ENCODE data around the gene C1orf50.
A peak's percentile ranks its signal among the peaks of the same experiment; 100 is the strongest.
"Not testable (repeated sequence)": the region's sequence is repeated elsewhere in the genome, so short reads cannot be mapped to it uniquely, and the experiment has no call there.

The C1orf50 gene

DNA sequence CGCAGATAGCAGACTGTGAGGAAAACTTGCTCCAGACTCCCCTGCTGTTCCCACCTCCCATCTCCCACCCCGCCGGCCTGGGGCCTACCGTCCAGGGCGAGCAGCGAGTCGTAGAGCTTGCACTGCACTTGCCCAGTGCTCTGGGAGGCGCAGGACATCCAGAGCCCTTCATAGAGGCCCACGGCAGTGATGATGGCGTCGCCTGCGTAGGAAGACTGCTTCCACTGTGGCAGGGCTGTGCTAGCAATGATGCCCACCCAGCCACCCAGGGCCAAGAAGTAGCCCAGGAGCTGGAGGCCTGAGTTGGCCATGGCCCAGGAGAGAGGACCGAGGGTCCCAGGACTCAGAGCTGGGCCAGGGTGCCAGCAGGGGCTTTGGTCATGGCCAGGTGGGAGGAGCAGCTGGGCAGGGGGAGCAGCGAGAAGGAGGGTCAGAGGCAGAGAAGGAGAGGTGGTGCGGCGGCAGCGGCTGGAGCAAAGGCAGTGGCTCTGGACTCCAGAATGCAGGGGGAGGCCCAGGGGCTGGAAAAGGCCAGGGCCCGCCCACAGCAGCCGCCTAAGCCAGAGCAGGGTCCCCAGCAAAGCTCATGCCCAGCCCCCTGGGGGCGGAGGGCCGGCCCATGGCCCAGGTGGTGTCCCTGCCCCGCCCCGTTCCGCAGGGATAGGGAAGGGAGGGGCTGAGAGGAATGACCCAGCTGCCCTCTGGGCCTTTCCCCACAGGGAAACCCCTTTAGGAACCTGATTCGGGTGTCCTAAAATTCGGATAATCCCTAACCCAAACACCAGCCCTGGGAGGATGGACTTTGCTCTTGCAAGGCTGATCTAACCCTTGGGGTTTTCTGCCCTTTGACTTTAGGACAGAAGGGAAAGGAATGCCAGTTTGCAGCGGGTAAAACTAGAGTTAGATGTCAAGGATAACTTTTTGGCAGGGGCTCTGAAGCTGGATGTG lies 27.0 kb upstream of the C1orf50 start, which contains the start of gene CLDN19:
TSS of gene CLDN19 (minus strand) at position 484 of the 948 bp plus-strand sequence. CDS start at position 311, 173 bp downstream.
- no peak for DNase-seq (ENCODE audit: low spot score)

DNA sequence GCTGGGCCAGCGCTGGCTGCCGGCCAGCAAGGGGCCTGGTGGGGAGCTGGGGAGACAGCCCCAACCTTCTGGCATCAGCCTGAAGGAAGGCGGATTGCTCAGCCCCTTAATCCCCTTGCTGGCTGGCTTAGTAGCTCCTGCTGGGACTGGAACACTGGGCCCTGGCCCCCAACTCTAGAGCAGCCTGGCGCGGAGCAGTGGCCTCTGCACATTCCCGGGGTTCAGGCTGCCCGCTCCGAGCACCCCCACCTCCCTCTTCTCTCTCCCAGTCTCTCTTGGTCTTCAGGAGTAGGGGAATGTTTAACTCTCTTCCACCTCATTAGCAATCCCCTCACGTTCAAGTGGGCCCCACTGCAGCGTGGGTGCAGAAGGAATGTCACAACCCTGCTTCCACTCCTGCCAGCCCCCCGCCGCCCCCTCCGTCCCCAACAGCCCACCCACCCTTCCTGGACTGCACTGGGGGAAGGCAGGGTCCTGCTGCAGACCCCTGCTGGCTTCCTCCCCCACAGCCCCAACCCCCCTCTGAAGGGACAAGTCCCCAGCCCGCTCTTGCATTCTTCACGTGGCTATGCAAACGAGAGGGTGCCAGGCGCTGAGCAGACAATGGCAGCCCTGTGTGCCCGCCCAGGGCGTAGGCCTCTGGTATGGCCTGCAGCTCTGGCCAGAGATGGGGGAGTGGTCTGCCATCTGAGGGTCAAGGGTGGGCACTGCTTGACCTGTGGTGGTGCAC lies 26.0 kb upstream of the C1orf50 start:
- DNase-seq (ENCODE audit: low spot score): no peak

DNA sequence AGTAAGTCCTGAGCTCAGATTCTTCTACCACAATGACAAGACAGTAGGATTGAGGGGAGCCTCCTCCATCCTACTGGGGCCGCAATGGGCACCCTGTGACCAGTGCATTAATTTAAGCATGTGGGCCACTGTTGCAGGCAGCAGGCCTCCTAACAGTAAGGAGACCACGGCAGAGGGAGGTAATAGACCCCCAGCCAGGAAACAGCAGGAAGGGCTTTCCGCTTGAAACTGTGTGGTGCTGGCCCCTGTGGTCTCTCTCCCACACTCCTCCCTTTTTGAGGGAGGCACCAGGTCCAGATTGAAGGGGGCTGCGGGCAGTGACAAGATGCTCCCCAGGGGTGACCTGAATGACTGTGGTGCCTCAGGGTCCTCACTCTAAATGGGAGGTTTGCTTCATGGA lies 25.3 kb upstream of the C1orf50 start:
- DNase-seq (ENCODE audit: low spot score): no peak

DNA sequence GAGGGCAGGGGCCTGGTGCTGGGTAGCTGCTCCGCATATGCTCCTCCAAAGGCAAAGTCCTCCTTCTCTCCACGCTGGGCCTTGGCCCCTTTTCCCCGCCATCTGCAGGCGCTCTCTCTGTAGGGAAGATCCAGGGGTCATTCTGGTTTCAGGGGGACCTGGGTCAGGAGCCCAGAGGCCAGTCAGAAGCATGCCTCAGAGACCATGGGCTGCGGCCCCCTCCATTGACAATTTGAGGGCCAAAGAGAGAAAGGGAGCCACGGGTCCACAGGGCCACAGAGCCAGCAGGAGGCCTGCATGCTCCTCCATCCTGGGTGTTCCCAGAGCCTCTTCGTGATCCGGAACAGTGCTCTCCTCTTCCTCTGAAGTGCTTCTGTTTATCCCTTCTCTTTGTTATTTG lies 24.9 kb upstream of the C1orf50 start:
- DNase-seq (ENCODE audit: low spot score): no peak

DNA sequence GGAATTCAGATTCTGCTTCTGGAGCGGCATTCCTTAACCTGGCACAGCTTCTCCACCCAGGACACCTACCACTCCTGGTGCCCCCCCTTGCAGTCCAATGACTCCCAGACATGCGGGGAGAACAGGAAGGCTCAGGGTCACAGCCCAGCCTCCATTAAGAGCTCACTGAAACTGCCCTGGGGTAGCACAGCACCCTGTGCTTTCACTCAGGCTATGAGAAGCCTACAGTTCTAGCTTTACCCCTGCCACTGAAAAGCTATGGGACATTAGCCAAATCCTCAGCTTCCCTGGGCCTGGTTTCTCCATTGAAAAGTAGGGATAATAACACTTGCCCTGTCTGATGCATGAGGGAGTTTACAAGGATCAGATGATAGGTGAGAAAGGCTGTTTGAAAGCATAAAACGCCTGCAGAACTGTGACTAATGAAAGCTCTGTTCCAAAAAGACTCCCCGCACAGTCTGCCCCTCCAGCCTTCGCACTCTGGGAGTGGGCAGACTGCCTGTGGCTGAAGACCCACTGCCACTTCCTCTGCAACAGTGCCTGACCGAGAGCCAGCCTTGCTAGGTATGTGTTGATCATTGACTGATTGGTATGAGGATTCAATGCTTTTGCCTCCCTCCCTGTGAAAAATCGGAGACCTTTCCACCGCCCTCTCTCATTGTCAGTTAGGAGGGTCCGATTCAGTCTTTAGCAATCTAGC lies 24.3 kb upstream of the C1orf50 start:
- DNase-seq (ENCODE audit: low spot score): no peak

DNA sequence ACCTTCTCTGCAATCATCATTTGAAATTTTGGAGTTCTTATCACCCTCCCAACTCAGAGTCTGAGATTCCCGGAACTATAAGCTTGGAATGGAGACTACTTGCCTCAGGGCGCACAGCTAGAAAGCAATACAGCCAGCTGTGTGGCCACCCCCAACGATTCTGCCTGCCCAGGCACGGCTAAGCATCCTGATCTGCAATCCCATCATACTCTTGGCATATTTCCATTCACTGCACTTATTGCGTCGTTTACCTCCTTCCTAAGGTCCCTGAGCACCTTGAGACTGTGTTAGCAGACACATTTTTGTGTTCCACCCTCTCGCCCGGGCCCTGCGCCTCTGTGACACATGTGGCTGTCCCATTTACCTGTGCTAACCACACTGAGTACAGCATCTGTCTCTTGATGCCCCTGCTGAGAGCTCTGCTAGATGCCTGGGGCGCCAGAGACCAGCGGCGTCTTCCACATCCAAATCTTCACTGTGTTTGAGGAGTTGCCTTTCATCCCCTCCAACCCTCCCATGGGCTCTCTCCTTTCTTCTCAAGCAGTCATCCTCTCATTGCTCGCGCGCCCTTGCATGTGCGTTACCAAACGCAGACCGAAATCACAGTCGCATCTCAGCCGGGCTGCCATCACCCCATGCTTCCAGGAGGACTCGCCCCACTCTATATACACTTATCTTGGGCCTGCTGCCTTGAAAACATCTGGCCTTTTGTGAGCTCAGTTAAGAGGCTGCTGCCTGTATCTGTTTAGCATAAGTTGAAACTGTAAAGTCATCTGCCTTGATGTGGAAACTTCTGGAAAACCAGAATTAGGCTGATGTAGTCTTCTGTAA lies 23.5 kb upstream of the C1orf50 start:
- no peak for DNase-seq (ENCODE audit: low spot score)

DNA sequence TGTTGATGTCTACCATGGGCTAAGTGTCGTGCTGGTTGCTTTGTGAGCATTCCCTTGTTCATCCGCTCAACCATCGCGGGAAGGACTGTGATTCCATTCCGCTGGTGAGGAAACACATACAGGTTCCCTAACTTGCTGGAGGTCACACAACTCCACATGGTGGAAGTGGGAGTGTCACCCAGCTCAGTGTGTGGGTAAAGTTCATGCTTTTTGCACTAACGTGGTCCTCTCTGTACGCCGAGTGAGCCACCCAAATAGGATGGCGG lies 23.0 kb upstream of the C1orf50 start:
- DNase-seq (ENCODE audit: low spot score): no peak

DNA sequence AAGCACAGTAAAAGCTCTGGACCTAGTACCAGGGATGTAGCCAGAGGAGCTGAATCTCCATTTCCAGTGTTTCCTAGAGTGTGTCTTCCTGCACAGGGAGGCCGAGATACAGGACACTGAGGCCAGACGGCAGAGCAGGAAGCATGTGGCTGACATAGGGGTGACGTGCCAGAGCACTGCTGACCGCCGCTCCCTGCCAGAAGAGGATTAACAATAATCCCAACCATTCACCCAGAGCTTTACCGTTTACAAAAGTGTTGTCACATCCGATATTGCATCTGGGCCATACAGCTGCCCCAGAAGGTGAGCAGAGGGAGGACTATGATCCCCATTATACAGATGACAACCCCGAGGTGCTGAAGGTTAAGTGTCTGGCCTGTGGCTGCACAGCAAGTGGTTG lies 21.2 kb upstream of the C1orf50 start:
- DNase-seq (ENCODE audit: low spot score): no peak

DNA sequence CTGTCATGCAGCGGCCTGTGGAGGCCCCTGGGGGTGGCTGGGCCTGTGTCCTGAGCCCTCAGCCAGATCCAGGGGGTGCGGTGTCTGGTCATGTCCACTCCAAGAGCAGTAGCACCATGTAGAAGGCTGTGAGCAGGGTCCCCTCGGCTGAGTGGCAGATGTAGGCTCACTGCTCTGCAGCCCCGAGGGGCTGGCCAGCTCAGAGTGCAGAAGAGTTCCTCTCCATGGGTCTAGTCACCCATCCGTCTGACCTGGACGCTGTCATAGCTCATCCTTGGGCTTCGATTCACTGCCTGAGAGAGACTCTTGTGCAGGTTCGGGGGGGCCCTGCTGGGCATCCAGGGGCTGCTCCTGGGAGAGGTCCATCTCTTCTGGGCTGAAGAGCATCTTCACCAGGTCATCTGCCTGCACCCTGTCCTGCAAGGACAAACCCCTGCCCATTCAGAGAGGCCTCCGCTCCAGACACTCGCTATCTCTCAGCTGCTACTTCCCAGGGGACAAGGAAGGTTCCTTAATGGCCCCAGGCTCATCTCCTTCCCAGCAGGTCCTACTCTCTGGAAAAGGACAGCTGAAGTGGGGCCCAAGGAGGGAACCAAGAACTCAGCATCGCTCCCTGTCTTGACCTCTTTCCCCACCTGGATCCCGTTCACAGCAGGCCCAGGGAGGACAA lies 20.5 kb upstream of the C1orf50 start:
- no peak for DNase-seq (ENCODE audit: low spot score)

DNA sequence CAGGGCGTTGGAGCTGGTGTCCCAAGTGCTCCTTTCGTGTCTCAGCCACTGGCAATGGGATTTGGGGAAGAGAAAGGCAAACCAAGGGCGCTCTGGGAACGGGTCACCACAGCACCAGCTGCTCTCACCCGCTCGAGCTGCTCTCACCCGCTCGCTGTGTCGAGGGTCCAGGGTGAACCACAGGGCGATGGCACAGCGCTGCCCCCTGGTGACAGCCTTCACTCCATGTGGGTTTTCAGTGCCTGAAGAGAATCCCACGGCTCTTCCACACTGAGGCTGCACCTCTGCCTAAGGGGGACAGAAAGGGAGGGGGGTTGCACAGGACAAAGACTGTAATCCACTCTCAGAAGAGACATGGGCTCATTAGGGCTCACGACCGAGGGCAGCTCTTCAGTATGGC lies 19.9 kb upstream of the C1orf50 start:
- DNase-seq (ENCODE audit: low spot score): peak; percentile 48

DNA sequence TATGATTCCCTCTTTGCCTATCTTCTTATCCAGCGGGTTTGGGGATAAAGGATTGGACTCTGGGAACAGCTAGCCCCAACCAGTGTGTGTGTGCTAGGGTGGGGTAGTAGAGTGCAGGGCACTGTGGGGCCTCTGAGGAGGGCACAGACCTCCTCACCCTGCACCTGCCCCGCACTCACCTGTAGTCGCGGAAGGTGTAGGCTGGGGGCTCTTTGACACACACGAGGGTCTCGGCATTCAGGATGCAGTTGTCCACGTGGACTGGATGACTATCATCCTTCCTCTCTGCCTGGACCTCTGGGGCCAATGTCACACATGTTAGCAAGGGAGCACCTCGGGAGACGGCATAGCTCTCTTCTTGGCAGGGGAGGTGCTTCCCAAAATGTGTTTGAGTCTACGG lies 19.0 kb upstream of the C1orf50 start:
- no peak for DNase-seq (ENCODE audit: low spot score)

DNA sequence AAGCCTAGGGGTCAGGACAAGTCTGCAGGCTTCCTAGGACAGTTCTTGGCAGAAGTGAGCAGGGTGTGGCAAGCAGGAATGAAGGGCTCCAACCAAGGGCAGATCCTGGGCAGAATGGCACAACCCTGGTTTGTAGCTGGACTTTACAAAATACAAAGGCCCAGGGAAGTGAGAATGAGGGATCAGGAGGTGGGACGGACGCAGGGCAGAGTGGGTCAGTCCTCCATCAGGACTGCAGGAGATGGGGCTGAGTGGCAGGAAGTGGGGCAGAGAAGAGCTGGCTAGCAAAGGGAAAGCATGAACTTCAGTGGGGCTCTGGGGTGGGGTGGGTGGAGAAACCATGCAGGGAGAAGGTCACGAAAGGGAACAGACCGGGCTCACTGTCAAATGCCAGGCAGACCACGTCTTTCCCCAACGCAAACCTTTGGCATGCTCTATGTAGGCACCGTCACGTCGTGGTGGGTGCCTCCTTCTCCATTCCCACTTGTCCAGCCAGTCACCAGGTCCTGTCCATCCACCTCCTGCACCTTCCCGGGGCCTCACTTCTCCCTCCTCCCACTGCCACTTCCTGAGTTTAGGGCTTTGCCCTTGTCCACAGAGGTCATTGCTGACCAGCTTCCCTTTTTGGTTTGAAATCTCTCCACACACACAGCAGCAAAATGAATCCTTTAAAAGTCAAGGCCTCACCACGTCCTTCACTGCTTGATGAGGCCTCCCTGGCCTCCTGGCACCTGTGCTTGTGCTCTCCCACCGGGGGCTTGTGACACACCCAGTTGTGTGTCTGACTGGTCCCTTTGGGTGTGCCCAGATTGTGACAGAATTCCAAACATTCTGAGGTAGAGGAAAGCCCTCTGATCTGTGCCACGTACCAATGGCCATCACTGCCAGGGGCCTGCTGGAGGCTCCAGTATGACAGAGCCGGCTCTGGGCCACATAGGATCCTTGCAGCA lies 18.3 kb upstream of the C1orf50 start:
- no peak for DNase-seq (ENCODE audit: low spot score)

DNA sequence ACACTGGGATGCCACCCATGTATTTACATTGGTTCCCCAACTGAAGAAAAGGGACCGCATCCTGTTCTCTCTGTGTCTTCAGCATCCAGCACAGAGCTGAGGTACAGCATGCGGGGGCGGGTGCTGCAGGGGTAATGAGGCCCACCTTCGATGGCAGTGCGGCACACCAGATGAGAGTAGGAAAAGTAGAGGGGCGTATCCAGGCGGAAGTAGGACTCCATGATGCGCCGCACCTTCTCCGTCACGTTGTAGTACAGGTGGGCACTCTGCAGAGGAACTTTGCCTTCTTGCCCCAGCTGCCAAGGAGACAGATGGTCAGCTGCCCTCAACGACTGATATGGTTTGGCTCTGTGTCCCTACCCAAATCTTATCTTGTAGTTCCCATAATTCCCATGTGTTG lies 17.0 kb upstream of the C1orf50 start:
- DNase-seq (ENCODE audit: low spot score): no peak

DNA sequence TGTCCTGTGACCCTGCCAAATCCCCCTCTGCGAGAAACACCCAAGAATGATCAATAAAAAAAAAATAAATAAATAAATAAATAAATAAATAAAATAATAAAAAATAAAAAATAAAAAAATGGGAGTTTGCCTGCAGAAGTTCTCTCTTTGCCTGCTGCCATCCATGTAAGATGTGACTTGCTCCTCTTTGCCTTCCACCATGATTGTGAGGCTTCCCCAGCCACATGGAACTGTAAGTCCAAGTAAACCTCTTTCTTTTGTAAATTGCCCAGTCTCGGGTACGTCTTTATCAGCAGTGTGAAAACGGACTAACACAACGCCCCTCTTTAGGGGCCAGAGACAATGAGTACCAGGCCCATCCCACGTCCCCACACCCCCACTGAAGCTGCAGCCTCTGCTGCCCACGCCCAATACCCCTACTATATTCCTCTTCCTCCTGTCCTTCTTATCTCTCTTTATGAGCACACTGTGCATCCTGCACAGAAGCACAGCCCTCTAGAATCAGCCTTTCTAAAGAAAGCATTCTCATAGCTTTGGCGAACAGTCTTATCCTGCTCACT lies 15.5 kb upstream of the C1orf50 start:
- not testable (repeated sequence) for DNase-seq (ENCODE audit: low spot score)

DNA sequence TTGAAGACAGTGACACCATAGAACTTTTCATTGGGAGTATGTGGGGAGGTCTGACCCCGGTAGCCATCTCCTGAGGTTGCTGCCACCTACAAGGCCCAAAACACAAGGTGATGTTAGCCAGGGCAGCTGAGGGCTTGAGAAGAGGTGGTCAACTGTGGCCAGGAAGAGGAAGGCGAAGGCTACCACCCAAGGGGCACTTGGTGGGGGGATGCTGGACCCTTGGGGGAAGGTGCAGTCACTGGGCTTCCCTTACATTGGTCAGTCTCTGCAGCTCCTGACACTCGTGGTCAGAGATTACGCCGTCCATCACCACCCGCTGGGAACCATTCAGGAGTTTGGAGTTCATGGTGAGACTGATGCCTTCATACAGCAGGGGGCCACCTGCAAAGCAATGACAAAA lies 14.8 kb upstream of the C1orf50 start:
- DNase-seq (ENCODE audit: low spot score): no peak

DNA sequence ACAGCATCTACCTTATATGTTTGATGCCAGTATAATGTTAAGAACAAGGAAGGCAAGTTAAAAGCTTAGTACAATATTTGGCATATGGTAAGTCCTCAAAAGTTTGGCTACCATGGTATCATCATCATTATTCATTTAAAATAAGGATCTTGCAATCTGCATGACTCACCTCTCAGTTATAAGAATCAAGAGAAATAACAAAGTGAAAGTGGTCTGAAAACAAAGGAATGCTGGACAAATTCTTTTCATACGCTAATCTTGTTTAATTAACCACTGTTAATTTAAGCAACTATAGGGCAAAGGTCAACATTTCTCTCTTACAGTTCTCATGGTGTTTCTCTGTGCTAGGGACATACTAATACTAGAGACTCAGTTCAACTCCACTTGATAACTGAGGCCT lies 14.0 kb upstream of the C1orf50 start:
- DNase-seq (ENCODE audit: low spot score): no peak

DNA sequence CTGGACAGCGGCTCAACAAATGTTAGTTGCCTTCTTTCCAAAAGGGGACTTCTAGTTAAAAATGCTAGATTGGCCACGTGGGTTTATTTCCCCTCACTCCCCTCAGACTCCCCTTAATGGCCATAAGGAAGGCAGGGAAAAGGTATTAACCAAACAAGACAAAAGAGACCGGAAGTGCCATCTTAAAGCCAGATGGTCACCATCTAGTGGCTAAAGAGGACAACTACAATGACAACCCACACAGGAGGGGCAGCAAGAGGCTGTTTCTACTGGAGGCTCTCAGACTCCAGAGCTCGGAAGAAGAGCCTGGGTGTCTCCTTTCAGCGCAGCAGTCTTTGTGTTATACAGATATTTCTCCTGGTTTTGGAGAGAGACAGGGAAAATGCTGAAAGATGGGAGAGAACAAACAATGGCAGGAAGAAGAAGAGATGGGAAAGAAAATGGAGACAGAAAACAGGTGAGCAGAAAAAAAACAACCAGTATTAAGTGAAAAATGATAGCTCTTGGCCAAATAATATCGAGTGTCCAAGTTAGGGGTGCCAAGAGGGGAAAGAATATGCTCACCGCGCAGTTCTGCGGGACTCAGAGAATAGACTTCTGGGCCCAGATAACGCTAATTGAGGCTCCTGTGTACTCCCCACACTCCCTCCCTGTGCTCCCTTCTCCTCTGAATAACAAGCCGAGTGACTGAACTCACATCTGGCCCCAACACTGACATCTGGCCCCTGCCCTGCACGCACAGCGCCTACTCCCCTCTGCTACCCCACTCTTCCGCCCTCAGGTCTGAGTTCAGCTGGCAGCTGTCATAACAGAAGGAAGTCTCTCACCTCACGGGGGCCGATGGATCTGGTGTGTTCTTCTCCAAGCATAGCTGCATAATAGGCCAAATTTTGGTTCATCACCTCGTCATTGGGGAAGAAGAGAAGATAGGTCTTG lies 9.8 kb upstream of the C1orf50 start:
- DNase-seq (ENCODE audit: low spot score): peak; percentile 63

DNA sequence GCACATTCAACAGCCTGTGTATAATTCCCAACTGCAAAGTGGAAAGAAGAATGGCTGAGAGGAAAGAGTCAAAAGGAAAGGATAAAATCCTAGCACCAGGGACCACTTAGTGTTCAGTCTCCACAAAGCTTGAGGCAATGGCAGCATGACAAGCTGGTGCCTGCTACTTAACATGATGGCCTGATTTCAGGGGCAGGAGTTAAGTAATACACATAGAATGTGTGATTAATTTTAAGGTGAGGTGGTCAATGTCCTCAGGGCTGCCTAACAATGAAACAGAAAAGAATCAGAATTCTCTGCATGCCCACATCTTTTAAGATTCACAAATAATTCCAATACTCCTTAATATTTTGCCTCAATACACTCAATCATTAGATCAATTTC lies 9.2 kb upstream of the C1orf50 start:
- no peak for DNase-seq (ENCODE audit: low spot score)

DNA sequence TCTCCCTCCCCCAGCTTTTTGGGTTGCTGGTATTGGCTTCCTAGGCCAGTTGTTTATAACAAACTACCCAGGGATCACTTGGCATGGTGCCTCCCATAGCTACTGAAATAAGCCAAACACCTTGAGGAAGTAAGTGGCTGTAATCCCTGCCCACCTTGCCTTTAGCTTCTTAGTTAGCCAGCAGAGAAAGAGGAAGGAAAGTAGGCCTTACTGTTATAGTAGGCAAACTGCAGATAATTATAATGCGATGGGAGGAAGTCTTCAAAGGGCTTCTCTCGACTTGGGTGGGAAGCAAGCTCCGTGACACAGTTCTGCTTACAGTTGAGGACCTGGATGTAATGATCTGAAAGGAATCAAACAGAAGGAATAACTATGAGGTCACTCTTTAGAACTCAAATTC lies 8.4 kb upstream of the C1orf50 start:
- DNase-seq (ENCODE audit: low spot score): no peak

Measured in hematopoietic multipotent progenitor cell treated with erythropoietin and hydrocortisone succinate and interleukin-3 and kit ligand, for 17 days (in vitro differentiated cells).